ENCODE results near the gene APBB1. TPM values are rescaled to one million over a fixed set of nuclear protein-coding genes. Genes with fewer than 3 reads are reported as not detected.

APBB1 gene
- total RNA-seq, 2 donors from 2014 or later, result 60.0 to 63.3 TPM

- Mint-ChIP-seq H3K4me3 (no peak overlapping the region), H3K27me3 (no peaks in the 10 kb centered on the region), H3K27ac (peak overlapping the region; percentile 83), H3K4me1 (peaks cover 30% of the 10 kb centered on the region), H3K36me3 (ENCODE audit: low read depth) (peaks cover 5% of the 10 kb centered on the region)
- ATAC-seq (no peak), DNase-seq (no peak)
- H3K9me3 ChIP-seq (ENCODE audit: control insufficient read depth, low read length, poor library complexity, severe bottlenecking), result no peaks in the 10 kb centered on the region
Observed at GRCh38 chr11:6410695-6411430, 8.0 kb downstream of the APBB1 start.

- Mint-ChIP-seq H3K4me1 (peaks cover 53% of the 10 kb centered on the region), H3K27ac (peak overlapping the region; percentile 89), H3K27me3 (no peaks in the 10 kb centered on the region), H3K36me3 (ENCODE audit: low read depth) (peaks cover 5% of the 10 kb centered on the region), H3K4me3 (peak overlapping the region; percentile 15)
- H3K9me3 ChIP-seq (ENCODE audit: control insufficient read depth, low read length, poor library complexity, severe bottlenecking), result no peaks in the 10 kb centered on the region
- ATAC-seq, result no peak
- no peak for DNase-seq
Observed at GRCh38 chr11:6406370-6406769, 12.5 kb downstream of the APBB1 start.

- Mint-ChIP-seq H3K27ac (peak overlapping the region; percentile 89), H3K4me1 (peaks cover 55% of the 10 kb centered on the region), H3K27me3 (no peaks in the 10 kb centered on the region), H3K4me3 (peak overlapping the region; percentile 72), H3K36me3 (ENCODE audit: low read depth) (peaks cover 5% of the 10 kb centered on the region)
- H3K9me3 ChIP-seq (ENCODE audit: control insufficient read depth, low read length, poor library complexity, severe bottlenecking), result no peaks in the 10 kb centered on the region
- DNase-seq, result no peak
- no peak for ATAC-seq
Observed at GRCh38 chr11:6405846-6406245, 13.0 kb downstream of the APBB1 start.

GRCh38 chr11:6405052-6405667, 13.7 kb downstream of the APBB1 start:
- Mint-ChIP-seq H3K27me3 (no peaks in the 10 kb centered on the region), H3K36me3 (ENCODE audit: low read depth) (peaks cover 7% of the 10 kb centered on the region), H3K4me3 (peak overlapping the region; percentile 55), H3K27ac (peak overlapping the region; percentile 96), H3K4me1 (peaks cover 59% of the 10 kb centered on the region)
- DNase-seq, result no peak
- H3K9me3 ChIP-seq (ENCODE audit: control insufficient read depth, low read length, poor library complexity, severe bottlenecking), result no peaks in the 10 kb centered on the region
- no peak for ATAC-seq

- H3K4me1 Mint-ChIP-seq, result peaks cover 60% of the 10 kb centered on the region
- no peaks in the 10 kb centered on the region for H3K27me3 Mint-ChIP-seq
- DNase-seq (no peak), ATAC-seq (peak; percentile 35)
- H3K4me3 Mint-ChIP-seq, result peak overlapping the region; percentile 87
- H3K27ac Mint-ChIP-seq, result peak overlapping the region; percentile 96
- no peaks in the 10 kb centered on the region for H3K9me3 ChIP-seq (ENCODE audit: control insufficient read depth, low read length, poor library complexity, severe bottlenecking)
- peaks cover 7% of the 10 kb centered on the region for H3K36me3 Mint-ChIP-seq (ENCODE audit: low read depth)
Observed at GRCh38 chr11:6404342-6405051, 14.4 kb downstream of the APBB1 start.

GRCh38 chr11:6403539-6403938, 15.4 kb downstream of the APBB1 start:
- ATAC-seq (no peak), DNase-seq (no peak)
- Mint-ChIP-seq H3K27ac (peak overlapping the region; percentile 96), H3K4me3 (peak overlapping the region; percentile 94), H3K4me1 (peaks cover 63% of the 10 kb centered on the region), H3K27me3 (no peaks in the 10 kb centered on the region), H3K36me3 (ENCODE audit: low read depth) (peaks cover 7% of the 10 kb centered on the region)
- H3K9me3 ChIP-seq (ENCODE audit: control insufficient read depth, low read length, poor library complexity, severe bottlenecking), result no peaks in the 10 kb centered on the region

- H3K27me3 Mint-ChIP-seq, result no peaks in the 10 kb centered on the region
- H3K9me3 ChIP-seq (ENCODE audit: control insufficient read depth, low read length, poor library complexity, severe bottlenecking), result no peaks in the 10 kb centered on the region
- H3K36me3 Mint-ChIP-seq (ENCODE audit: low read depth), result peaks cover 4% of the 10 kb centered on the region
- H3K4me1 Mint-ChIP-seq, result peaks cover 63% of the 10 kb centered on the region
- H3K4me3 Mint-ChIP-seq, result peak overlapping the region; percentile 94
- peak; percentile 92 for ATAC-seq
- DNase-seq, result peak in 2 of 3 donors; percentile 36 to 55
- peak overlapping the region; percentile 96 for H3K27ac Mint-ChIP-seq
Observed at GRCh38 chr11:6402561-6402981, 16.3 kb downstream of the APBB1 start.

GRCh38 chr11:6402061-6402470, 16.8 kb downstream of the APBB1 start:
- peaks cover 4% of the 10 kb centered on the region for H3K36me3 Mint-ChIP-seq (ENCODE audit: low read depth)
- H3K4me1 Mint-ChIP-seq, result peaks cover 60% of the 10 kb centered on the region
- peak overlapping the region; percentile 96 for H3K27ac Mint-ChIP-seq
- H3K9me3 ChIP-seq (ENCODE audit: control insufficient read depth, low read length, poor library complexity, severe bottlenecking), result no peaks in the 10 kb centered on the region
- H3K4me3 Mint-ChIP-seq, result peak overlapping the region; percentile 94
- DNase-seq, result no peak
- H3K27me3 Mint-ChIP-seq, result no peaks in the 10 kb centered on the region
- ATAC-seq, result peak; percentile 29

GRCh38 chr11:6401464-6401863, 17.4 kb downstream of the APBB1 start:
- H3K9me3 ChIP-seq (ENCODE audit: control insufficient read depth, low read length, poor library complexity, severe bottlenecking), result no peaks in the 10 kb centered on the region
- ATAC-seq (no peak), DNase-seq (no peak)
- Mint-ChIP-seq H3K27me3 (no peaks in the 10 kb centered on the region), H3K36me3 (ENCODE audit: low read depth) (peaks cover 4% of the 10 kb centered on the region), H3K4me3 (peak overlapping the region; percentile 75), H3K4me1 (peaks cover 55% of the 10 kb centered on the region), H3K27ac (no peak overlapping the region)

GRCh38 chr11:6400431-6401345, 18.2 kb downstream of the APBB1 start:
- DNase-seq (no peak), ATAC-seq (no peak)
- Mint-ChIP-seq H3K4me3 (peak overlapping the region; percentile 75), H3K27me3 (no peaks in the 10 kb centered on the region), H3K4me1 (peaks cover 51% of the 10 kb centered on the region), H3K36me3 (ENCODE audit: low read depth) (peaks cover 9% of the 10 kb centered on the region), H3K27ac (peak overlapping the region; percentile 69)
- no peaks in the 10 kb centered on the region for H3K9me3 ChIP-seq (ENCODE audit: control insufficient read depth, low read length, poor library complexity, severe bottlenecking)

- peaks cover 37% of the 10 kb centered on the region for H3K4me1 Mint-ChIP-seq
- H3K9me3 ChIP-seq (ENCODE audit: control insufficient read depth, low read length, poor library complexity, severe bottlenecking), result no peaks in the 10 kb centered on the region
- DNase-seq, result no peak
- no peak for ATAC-seq
- no peak overlapping the region for H3K4me3 Mint-ChIP-seq
- H3K27me3 Mint-ChIP-seq, result no peaks in the 10 kb centered on the region
- peak overlapping the region; percentile 88 for H3K27ac Mint-ChIP-seq
- H3K36me3 Mint-ChIP-seq (ENCODE audit: low read depth), result peaks cover 9% of the 10 kb centered on the region
Observed at GRCh38 chr11:6397636-6398035, 21.3 kb downstream of the APBB1 start.

GRCh38 chr11:6397156-6397555, 21.7 kb downstream of the APBB1 start:
- Mint-ChIP-seq H3K27ac (peak overlapping the region; percentile 88), H3K36me3 (ENCODE audit: low read depth) (peaks cover 9% of the 10 kb centered on the region), H3K27me3 (no peaks in the 10 kb centered on the region), H3K4me3 (no peak overlapping the region), H3K4me1 (peaks cover 34% of the 10 kb centered on the region)
- DNase-seq (no peak), ATAC-seq (no peak)
- no peaks in the 10 kb centered on the region for H3K9me3 ChIP-seq (ENCODE audit: control insufficient read depth, low read length, poor library complexity, severe bottlenecking)
